GM23338 (cell line): ENCODE results near the gene COA8.

Source experiments
- EZH2 ChIP-seq: fragments of 200-600 bp; sonication (generic); IDR thresholded peaks from one replicate; pipeline ENCODE4 v1.8.0; 2017; ENCODE audit warnings: antibody characterized with exemption, mild to moderate bottlenecking, low read depth; ENCODE audit not compliant: unreplicated experiment
- POLR2AphosphoS5 ChIP-seq: IDR thresholded peaks from 2 replicates; pipeline ENCODE4 v1.6.1; 2016; ENCODE audit warnings: antibody characterized with exemption, low read depth
- TF ChIP-seq, protein P1 (sequence below), 2 experiments: fragments of 200-600 bp in 1 of 2; sonication (generic) in 1 of 2; conservative IDR thresholded peaks; 2 replicates each; pipeline versions ENCODE4 v1.5.1 to v1.6.1; 2016 to 2017; ENCODE audit warnings: antibody characterized with exemption in 2 of 2, low read depth in 2 of 2, mild to moderate bottlenecking in 2 of 2, moderate library complexity in 1 of 2

DNA sequence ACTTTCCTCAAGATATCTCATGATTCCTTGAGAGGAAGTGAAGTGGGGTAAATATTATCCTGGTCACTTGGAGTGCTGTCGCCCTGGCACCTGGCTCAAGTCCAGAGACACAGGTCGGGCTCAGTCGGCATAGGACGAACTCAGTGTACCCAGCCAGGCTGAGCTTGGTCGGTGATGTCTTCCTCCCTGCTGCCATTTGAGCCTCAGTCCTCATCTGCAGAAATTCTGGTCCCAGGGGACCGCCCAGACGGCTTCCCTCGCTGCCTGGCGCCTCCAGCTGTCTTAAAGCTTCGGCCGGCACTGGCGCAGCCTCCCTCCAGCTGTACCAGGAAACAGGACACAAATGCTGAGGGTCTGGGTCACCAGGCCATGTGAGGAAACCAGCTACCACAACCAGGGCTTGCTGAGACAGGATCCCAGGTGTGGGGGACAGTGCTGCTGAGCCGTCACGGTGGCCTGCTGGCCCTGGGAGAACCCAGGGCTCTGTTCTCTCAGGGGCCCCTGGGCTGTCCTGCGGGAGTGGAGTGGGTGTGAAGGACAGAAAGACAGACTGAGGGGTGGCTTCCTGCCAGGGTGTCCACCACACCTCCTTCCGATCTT lies 61.2 kb downstream of the COA8 start:
- TF ChIP-seq, protein P1, sequence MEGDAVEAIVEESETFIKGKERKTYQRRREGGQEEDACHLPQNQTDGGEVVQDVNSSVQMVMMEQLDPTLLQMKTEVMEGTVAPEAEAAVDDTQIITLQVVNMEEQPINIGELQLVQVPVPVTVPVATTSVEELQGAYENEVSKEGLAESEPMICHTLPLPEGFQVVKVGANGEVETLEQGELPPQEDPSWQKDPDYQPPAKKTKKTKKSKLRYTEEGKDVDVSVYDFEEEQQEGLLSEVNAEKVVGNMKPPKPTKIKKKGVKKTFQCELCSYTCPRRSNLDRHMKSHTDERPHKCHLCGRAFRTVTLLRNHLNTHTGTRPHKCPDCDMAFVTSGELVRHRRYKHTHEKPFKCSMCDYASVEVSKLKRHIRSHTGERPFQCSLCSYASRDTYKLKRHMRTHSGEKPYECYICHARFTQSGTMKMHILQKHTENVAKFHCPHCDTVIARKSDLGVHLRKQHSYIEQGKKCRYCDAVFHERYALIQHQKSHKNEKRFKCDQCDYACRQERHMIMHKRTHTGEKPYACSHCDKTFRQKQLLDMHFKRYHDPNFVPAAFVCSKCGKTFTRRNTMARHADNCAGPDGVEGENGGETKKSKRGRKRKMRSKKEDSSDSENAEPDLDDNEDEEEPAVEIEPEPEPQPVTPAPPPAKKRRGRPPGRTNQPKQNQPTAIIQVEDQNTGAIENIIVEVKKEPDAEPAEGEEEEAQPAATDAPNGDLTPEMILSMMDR (conservative IDR thresholded peaks at IDR 0.05; ENCODE audit: low read depth in 2 of 2), result no peak
- TF ChIP-seq POLR2AphosphoS5 (no peak), EZH2 (no peak)
